HepG2 (cell line): ENCODE data around the gene SIVA1. TPM values are rescaled to one million over a fixed set of nuclear protein-coding genes. Genes with fewer than 3 reads are reported as not detected.

Experiments
- EHMT2 ChIP-seq: fragments of 200-600 bp; sonication (generic); IDR thresholded peaks from 2 replicates; pipeline ENCODE4 v1.7.0; 2017; ENCODE audit warnings: antibody characterized with exemption, low read depth, low read length, borderline replicate concordance
- GLI4 ChIP-seq: sonication (generic); formaldehyde crosslinking; IDR thresholded peaks from 2 replicates; pipeline ENCODE4 v1.5.1; 2020; ENCODE audit warnings: missing genetic modification reagents, mild to moderate bottlenecking, moderate library complexity, borderline replicate concordance
- MAZ ChIP-seq, 2 experiments: sonication (generic) in 1 of 2; formaldehyde crosslinking in 1 of 2; IDR thresholded peaks; 2 replicates each; pipeline versions ENCODE4 v1.5.0 to v1.6.1; 2012 to 2020; ENCODE audit warnings: low read depth in 2 of 2, mild to moderate bottlenecking in 2 of 2, borderline replicate concordance in 1 of 2, improper control_type of control experiment in 1 of 2, low read length in 1 of 2, missing genetic modification reagents in 1 of 2, moderate library complexity in 1 of 2
- POGZ ChIP-seq: sonication (generic); formaldehyde crosslinking; IDR thresholded peaks from 2 replicates; pipeline ENCODE4 v1.4.0; 2020; ENCODE audit warnings: mild to moderate bottlenecking, missing genetic modification reagents
- RNF2 ChIP-seq: fragments of 450-650 bp; conservative IDR thresholded peaks from 2 replicates; pipeline ENCODE4 v1.6.1; 2016; ENCODE audit warnings: low read depth
- STAG1 ChIP-seq: sonication (generic); formaldehyde crosslinking; IDR thresholded peaks from 2 replicates; pipeline ENCODE4 v1.4.0; 2020; ENCODE audit warnings: missing genetic modification reagents
- TBP ChIP-seq: sonication (generic); formaldehyde crosslinking; IDR thresholded peaks from 2 replicates; pipeline ENCODE4 v1.5.0; 2020; ENCODE audit warnings: missing genetic modification reagents
- TEAD2 ChIP-seq: sonication (generic); formaldehyde crosslinking; IDR thresholded peaks from 2 replicates; pipeline ENCODE4 v1.9.0; 2021; ENCODE audit warnings: missing genetic modification reagents
- TMF1 ChIP-seq: sonication (generic); formaldehyde crosslinking; IDR thresholded peaks from 2 replicates; pipeline ENCODE4 v1.8.1; 2022; ENCODE audit warnings: low read depth, missing genetic modification reagents
- ZNF879 ChIP-seq: sonication (generic); formaldehyde crosslinking; IDR thresholded peaks from 2 replicates; pipeline ENCODE4 v1.8.1; 2023; ENCODE audit warnings: missing genetic modification reagents
- polyA plus RNA-seq, 8 experiments: library from polyadenylated mRNA; depleted of rRNA in 3 of 8; stranded (reverse) in 7 of 8; unstranded in 1 of 8; fragments of >200 nt; fragmentation: Illumina TruSeq in 4 of 8; extraction: Trizol in 4 of 8; gene quantifications; 2 replicates each; pipeline versions ENCODE4 v1.2.1 to v1.2.3, GENCODE V29; 2011 to 2016; ENCODE audit warnings: low read depth in 4 of 8, missing spikeins in 1 of 8, mixed read lengths in 1 of 8; ENCODE audit not compliant: insufficient read depth in 1 of 8
- total RNA-seq, 5 experiments: library from RNA; depleted of rRNA; stranded (reverse); fragments of >200 nt; fragmentation: Illumina TruSeq; extraction: Trizol; gene quantifications; 2 replicates each; pipeline ENCODE4 v1.2.3, GENCODE V29; 2016; ENCODE audit warnings: low read depth in 1 of 5
- TF ChIP-seq, protein P1 (sequence below): sonication (generic); formaldehyde crosslinking; IDR thresholded peaks from 2 replicates; pipeline ENCODE4 v1.4.0; 2020; ENCODE audit warnings: missing genetic modification reagents
- TF ChIP-seq, protein P2 (sequence below): IDR thresholded peaks from 2 replicates; pipeline ENCODE4 v1.6.1; 2016; ENCODE audit warnings: low read depth, borderline replicate concordance
- TF ChIP-seq, protein P3 (sequence below): sonication (generic); formaldehyde crosslinking; IDR thresholded peaks from 2 replicates; pipeline ENCODE4 v1.4.0; 2020; ENCODE audit warnings: low read depth, missing genetic modification reagents
- TF ChIP-seq, protein P4 (sequence below): sonication (generic); formaldehyde crosslinking; IDR thresholded peaks from 2 replicates; pipeline ENCODE4 v1.4.0; 2020; ENCODE audit warnings: missing genetic modification reagents
- TF ChIP-seq, protein P5 (sequence below): sonication (generic); formaldehyde crosslinking; IDR thresholded peaks from 2 replicates; pipeline ENCODE4 v1.8.1; 2023; ENCODE audit warnings: missing genetic modification reagents, mild to moderate bottlenecking, borderline replicate concordance
- TF ChIP-seq, protein P6 (sequence below): sonication (generic); formaldehyde crosslinking; IDR thresholded peaks from 2 replicates; pipeline ENCODE4 v1.4.0; 2020; ENCODE audit warnings: missing genetic modification reagents
- TF ChIP-seq, protein P7 (sequence below): sonication (generic); formaldehyde crosslinking; IDR thresholded peaks from 2 replicates; pipeline ENCODE4 v1.5.1; 2020; ENCODE audit warnings: mild to moderate bottlenecking, missing genetic modification reagents

SIVA1 gene
- total and polyA plus RNA-seq, 2 of the 13 experiments (the other 11 are each of a cell fraction or from before 2014, with no cell fraction given) = 123 to 186 TPM

DNA sequence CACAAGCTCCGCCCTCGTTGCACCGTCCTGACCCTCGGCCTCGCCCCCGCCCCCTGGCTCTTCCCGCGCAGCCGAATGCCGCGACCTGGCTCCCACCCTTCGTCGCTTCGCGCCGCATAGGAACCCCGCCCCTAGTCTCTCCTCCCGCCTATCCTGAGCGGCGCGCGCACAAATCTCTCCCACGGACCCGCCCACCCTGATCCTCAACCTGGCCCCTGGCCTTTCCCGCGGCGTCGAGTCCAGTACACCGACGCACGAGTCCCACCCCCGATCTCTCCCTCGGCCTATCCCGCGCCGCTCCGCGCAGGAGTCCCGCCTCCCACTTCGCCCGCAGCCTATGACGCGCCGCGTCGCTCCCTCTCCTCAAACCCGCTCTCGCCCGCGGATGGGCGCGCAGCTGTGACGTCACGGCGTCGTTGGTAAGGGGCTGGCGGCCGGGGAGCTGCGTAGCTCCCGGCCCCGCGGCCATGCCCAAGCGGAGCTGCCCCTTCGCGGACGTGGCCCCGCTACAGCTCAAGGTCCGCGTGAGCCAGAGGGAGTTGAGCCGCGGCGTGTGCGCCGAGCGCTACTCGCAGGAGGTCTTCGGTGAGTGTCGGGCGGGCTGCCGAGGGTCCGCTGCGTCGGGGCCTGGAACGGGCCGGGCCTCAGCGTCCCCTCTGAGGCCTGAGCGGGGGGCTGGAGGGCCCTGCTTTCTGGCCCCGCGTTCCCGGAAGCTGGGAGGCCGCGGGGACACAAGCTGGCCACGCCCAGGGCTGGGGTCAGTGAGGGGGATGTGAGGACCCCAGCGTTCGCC lies at the start of gene SIVA1 (continued):
- TF ChIP-seq, protein P1, sequence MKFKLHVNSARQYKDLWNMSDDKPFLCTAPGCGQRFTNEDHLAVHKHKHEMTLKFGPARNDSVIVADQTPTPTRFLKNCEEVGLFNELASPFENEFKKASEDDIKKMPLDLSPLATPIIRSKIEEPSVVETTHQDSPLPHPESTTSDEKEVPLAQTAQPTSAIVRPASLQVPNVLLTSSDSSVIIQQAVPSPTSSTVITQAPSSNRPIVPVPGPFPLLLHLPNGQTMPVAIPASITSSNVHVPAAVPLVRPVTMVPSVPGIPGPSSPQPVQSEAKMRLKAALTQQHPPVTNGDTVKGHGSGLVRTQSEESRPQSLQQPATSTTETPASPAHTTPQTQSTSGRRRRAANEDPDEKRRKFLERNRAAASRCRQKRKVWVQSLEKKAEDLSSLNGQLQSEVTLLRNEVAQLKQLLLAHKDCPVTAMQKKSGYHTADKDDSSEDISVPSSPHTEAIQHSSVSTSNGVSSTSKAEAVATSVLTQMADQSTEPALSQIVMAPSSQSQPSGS (CRISPR knock-in tag) = 0 out of 2 replicates have a peak, but pooled peaks have one; percentile 51
- TF ChIP-seq GLI4 = no peak
- TF ChIP-seq, protein P2, sequence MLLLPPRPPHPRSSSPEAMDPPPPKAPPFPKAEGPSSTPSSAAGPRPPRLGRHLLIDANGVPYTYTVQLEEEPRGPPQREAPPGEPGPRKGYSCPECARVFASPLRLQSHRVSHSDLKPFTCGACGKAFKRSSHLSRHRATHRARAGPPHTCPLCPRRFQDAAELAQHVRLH (CRISPR knock-in tag) = no peak
- TF ChIP-seq EHMT2 = no peak
- TF ChIP-seq, protein P3, sequence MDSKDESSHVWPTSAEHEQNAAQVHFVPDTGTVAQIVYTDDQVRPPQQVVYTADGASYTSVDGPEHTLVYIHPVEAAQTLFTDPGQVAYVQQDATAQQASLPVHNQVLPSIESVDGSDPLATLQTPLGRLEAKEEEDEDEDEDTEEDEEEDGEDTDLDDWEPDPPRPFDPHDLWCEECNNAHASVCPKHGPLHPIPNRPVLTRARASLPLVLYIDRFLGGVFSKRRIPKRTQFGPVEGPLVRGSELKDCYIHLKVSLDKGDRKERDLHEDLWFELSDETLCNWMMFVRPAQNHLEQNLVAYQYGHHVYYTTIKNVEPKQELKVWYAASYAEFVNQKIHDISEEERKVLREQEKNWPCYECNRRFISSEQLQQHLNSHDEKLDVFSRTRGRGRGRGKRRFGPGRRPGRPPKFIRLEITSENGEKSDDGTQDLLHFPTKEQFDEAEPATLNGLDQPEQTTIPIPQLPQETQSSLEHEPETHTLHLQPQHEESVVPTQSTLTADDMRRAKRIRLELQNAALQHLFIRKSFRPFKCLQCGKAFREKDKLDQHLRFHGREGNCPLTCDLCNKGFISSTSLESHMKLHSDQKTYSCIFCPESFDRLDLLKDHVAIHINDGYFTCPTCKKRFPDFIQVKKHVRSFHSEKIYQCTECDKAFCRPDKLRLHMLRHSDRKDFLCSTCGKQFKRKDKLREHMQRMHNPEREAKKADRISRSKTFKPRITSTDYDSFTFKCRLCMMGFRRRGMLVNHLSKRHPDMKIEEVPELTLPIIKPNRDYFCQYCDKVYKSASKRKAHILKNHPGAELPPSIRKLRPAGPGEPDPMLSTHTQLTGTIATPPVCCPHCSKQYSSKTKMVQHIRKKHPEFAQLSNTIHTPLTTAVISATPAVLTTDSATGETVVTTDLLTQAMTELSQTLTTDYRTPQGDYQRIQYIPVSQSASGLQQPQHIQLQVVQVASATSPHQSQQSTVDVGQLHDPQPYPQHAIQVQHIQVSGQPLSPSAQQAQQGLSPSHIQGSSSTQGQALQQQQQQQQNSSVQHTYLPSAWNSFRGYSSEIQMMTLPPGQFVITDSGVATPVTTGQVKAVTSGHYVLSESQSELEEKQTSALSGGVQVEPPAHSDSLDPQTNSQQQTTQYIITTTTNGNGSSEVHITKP (CRISPR knock-in tag) = no peak
- TF ChIP-seq RNF2 = no peak
- TF ChIP-seq TMF1 = no peak; the same call in 1 of the 2 replicates
- no peak for TF ChIP-seq TBP (CRISPR knock-in tag)
- TF ChIP-seq TEAD2 (CRISPR knock-in tag) = no peak
- TF ChIP-seq ZNF879 (CRISPR knock-in tag) = no peak; the same call in 1 of the 2 replicates
- TF ChIP-seq, protein P4, sequence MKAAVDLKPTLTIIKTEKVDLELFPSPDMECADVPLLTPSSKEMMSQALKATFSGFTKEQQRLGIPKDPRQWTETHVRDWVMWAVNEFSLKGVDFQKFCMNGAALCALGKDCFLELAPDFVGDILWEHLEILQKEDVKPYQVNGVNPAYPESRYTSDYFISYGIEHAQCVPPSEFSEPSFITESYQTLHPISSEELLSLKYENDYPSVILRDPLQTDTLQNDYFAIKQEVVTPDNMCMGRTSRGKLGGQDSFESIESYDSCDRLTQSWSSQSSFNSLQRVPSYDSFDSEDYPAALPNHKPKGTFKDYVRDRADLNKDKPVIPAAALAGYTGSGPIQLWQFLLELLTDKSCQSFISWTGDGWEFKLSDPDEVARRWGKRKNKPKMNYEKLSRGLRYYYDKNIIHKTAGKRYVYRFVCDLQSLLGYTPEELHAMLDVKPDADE (CRISPR knock-in tag) = peak; percentile 79; the same call in 1 of the 2 replicates
- TF ChIP-seq MAZ (IDR thresholded peaks at IDR 0.05; ENCODE audit: borderline replicate concordance, low read depth, low read length) = peak; percentile 74
- TF ChIP-seq MAZ (CRISPR knock-in tag; IDR thresholded peaks at IDR 0.05; ENCODE audit: low read depth) = peak; percentile 76; the same call in 1 of the 2 replicates
- peak; percentile 62; the same call in 1 of the 2 replicates for TF ChIP-seq POGZ (CRISPR knock-in tag)
- TF ChIP-seq STAG1 = peak; percentile 12; the same call in 1 of the 2 replicates
- TF ChIP-seq, protein P5, sequence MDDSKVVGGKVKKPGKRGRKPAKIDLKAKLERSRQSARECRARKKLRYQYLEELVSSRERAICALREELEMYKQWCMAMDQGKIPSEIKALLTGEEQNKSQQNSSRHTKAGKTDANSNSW (CRISPR knock-in tag) = no peak
- TF ChIP-seq, protein P6, sequence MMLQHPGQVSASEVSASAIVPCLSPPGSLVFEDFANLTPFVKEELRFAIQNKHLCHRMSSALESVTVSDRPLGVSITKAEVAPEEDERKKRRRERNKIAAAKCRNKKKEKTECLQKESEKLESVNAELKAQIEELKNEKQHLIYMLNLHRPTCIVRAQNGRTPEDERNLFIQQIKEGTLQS = peak; percentile 27; the same call in 1 of the 2 replicates
- TF ChIP-seq, protein P7, sequence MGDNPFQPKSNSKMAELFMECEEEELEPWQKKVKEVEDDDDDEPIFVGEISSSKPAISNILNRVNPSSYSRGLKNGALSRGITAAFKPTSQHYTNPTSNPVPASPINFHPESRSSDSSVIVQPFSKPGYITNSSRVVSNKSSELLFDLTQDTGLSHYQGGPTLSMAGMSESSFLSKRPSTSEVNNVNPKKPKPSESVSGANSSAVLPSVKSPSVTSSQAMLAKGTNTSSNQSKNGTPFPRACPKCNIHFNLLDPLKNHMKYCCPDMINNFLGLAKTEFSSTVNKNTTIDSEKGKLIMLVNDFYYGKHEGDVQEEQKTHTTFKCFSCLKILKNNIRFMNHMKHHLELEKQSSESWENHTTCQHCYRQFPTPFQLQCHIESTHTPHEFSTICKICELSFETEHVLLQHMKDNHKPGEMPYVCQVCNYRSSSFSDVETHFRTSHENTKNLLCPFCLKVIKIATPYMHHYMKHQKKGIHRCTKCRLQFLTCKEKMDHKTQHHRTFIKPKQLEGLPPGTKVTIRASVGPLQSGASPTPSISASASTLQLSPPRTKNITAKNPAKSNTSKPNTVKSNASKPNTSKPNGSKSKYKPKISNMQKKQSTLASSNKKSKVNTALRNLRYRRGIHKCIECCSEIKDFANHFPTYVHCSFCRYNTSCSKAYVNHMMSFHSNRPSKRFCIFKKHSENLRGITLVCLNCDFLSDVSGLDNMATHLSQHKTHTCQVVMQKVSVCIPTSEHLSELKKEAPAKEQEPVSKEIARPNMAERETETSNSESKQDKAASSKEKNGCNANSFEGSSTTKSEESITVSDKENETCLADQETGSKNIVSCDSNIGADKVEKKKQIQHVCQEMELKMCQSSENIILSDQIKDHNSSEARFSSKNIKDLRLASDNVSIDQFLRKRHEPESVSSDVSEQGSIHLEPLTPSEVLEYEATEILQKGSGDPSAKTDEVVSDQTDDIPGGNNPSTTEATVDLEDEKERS (CRISPR knock-in tag) = 0 out of 2 replicates have a peak, but pooled peaks have one; percentile 65
